HL-60 (cell line): ENCODE measurements around the gene ARHGAP18.

Experiments used
- DNase-seq, 2 experiments: peaks; one replicate each; pipeline ENCODE4 v3.0.0-alpha.2; 2010 to 2020; ENCODE audit warnings: low read depth in 1 of 2, low spot score in 1 of 2
- H3K27ac ChIP-seq: fragments of 250-450 bp; sonication (Bioruptor Pico); replicated peaks from 2 replicates; pipeline ENCODE4 v1.5.1; 2020; ENCODE audit warnings: mild to moderate bottlenecking, moderate library complexity
- H3K27me3 ChIP-seq: fragments of 250-450 bp; sonication (Bioruptor Pico); 2 replicates; pipeline ENCODE4 v1.5.1; 2021; ENCODE audit warnings: mild to moderate bottlenecking, moderate library complexity; ENCODE audit not compliant: insufficient read depth, poor library complexity, severe bottlenecking
- H3K4me3 ChIP-seq: replicated peaks from 2 replicates; pipeline ENCODE4 v1.5.1; 2011; ENCODE audit warnings: mild to moderate bottlenecking, control low read depth, low read length; ENCODE audit not compliant: insufficient read depth
- CTCF ChIP-seq: IDR thresholded peaks from one replicate; pipeline ENCODE4 v1.5.1; 2011; ENCODE audit warnings: low read length, control low read depth, inconsistent platforms; ENCODE audit not compliant: insufficient read depth
- GABPA ChIP-seq: IDR thresholded peaks from 2 replicates; pipeline ENCODE4 v1.6.1; 2012; ENCODE audit warnings: low read depth
- POLR2AphosphoS5 ChIP-seq: IDR thresholded peaks from 2 replicates; pipeline ENCODE4 v1.6.1; 2012; ENCODE audit warnings: low read depth
- REST ChIP-seq: IDR thresholded peaks from 2 replicates; pipeline ENCODE4 v1.6.1; 2012; ENCODE audit warnings: low read depth; ENCODE audit not compliant: insufficient replicate concordance
- SPI1 ChIP-seq: IDR thresholded peaks from 2 replicates; pipeline ENCODE4 v1.6.1; 2012; ENCODE audit warnings: low read depth, mild to moderate bottlenecking, borderline replicate concordance

Gene ARHGAP18

GRCh38 chr6:129733290-129733689 lies 23.3 kb upstream of the ARHGAP18 start:
- no peak for DNase-seq
- no peak overlapping the region for H3K27ac ChIP-seq
- H3K27me3 ChIP-seq, result no peaks in the 10 kb centered on the region
- no peak overlapping the region for H3K4me3 ChIP-seq
- TF ChIP-seq GABPA, result no peak
- TF ChIP-seq REST, result no peak
- no peak for TF ChIP-seq SPI1
- no peak for TF ChIP-seq CTCF
- TF ChIP-seq POLR2AphosphoS5, result no peak

- no peak for DNase-seq
- Histone ChIP-seq H3K27me3 (no peaks in the 10 kb centered on the region), H3K4me3 (no peak overlapping the region), H3K27ac (no peak overlapping the region)
- TF ChIP-seq REST, result no peak
- no peak for TF ChIP-seq POLR2AphosphoS5
- TF ChIP-seq CTCF, result no peak
Measured at GRCh38 chr6:129732542-129732941, 22.6 kb upstream of the ARHGAP18 start.

- no peak for DNase-seq
- H3K4me3 ChIP-seq, result no peak overlapping the region
Measured at GRCh38 chr6:129732034-129732433, 22.1 kb upstream of the ARHGAP18 start.

More at GRCh38 chr6:129732034-129732433, 22.1 kb upstream of the ARHGAP18 start:
- Histone ChIP-seq H3K27me3 (no peaks in the 10 kb centered on the region), H3K27ac (no peak overlapping the region)
- TF ChIP-seq POLR2AphosphoS5, result no peak
- no peak for TF ChIP-seq CTCF
- TF ChIP-seq REST, result no peak
- no peak for TF ChIP-seq SPI1
- no peak for TF ChIP-seq GABPA
